HepG2 (cell line): ENCODE results near the gene PIGA. TPM values are rescaled to one million over a fixed set of nuclear protein-coding genes. Genes with fewer than 3 reads are reported as not detected.
A peak's percentile ranks its signal among the peaks of the same experiment; 100 is the strongest.

ENCODE experiments used
- ATAC-seq: fragments of 200-7000 bp; cut with Tn5 transposase; 3 replicates; pipeline ENCODE4 v1.9.1; 2020; ENCODE audit warnings: mild to moderate bottlenecking, moderate library complexity
- BruUV-seq: library from RNA; stranded (reverse); fragments of 400-500 nt; replicated peaks from 2 replicates; lab custom pipeline; 2021; lab: Mats Ljungman, UMichigan
- CTCF ChIA-PET: fragments of 300-600 bp; formaldehyde crosslinking; extraction: SDS; loops from one replicate; lab custom pipeline; 2021; ENCODE audit warnings: low total read pairs, inconsistent platforms, low intra/inter-chr PET ratio; lab: Yijun Ruan, JAX
- POLR2A ChIA-PET: fragments of 350-600 bp; sonication (Branson Sonifier 250); formaldehyde crosslinking; loops from one replicate; lab custom pipeline; 2020; ENCODE audit warnings: antibody characterized with exemption, inconsistent platforms; lab: Yijun Ruan, JAX
- DNase-seq: peaks from one replicate; pipeline ENCODE4 v3.0.0-alpha.2; 2015; ENCODE audit warnings: low spot score
- FAIRE-seq: peaks from 3 replicates; lab custom pipeline; 2011; peaks lifted over from hg19 to GRCh38; lab: Jason Lieb, UNC
- H2AFZ ChIP-seq: one replicate; pipeline ENCODE4 v1.6.1; 2011; ENCODE audit warnings: low read length, inconsistent platforms
- H3K27ac ChIP-seq: fragments of 300-600 bp; 3 replicates; pipeline ENCODE4 v1.8.0; 2011; ENCODE audit warnings: mixed run types, mild to moderate bottlenecking, mixed read lengths, low read length, inconsistent platforms; ENCODE audit not compliant: insufficient read depth; ENCODE audit errors: extremely low read length
- H3K27me3 ChIP-seq, 2 experiments: fragments of 200-600 bp in 1 of 2; 2 replicates in 1 of 2; 3 replicates in 1 of 2; pipeline versions ENCODE4 v1.6.0 to v1.8.0; 2011; ENCODE audit warnings: low read length in 2 of 2, mild to moderate bottlenecking in 2 of 2, moderate library complexity in 2 of 2, inconsistent platforms in 1 of 2; ENCODE audit not compliant: insufficient read depth in 2 of 2, control insufficient read depth in 1 of 2
- H3K36me3 ChIP-seq, 2 experiments: fragments of 200-600 bp in 1 of 2; replicated peaks in 1 of 2; 2 replicates in 1 of 2; 3 replicates in 1 of 2; pipeline versions ENCODE4 v1.5.1 to v1.8.0; 2011; ENCODE audit warnings: low read length in 2 of 2, inconsistent platforms in 1 of 2; ENCODE audit not compliant: insufficient read depth in 2 of 2, control insufficient read depth in 1 of 2
- H3K4me1 ChIP-seq: 2 replicates; pipeline ENCODE4 v1.5.1; 2012; ENCODE audit warnings: low read length, inconsistent platforms; ENCODE audit not compliant: insufficient read depth
- H3K4me2 ChIP-seq: 2 replicates; pipeline ENCODE4 v1.6.0; 2011; ENCODE audit warnings: low read depth, low read length, inconsistent platforms
- H3K4me3 ChIP-seq, 3 experiments: fragments of 200-600 bp in 1 of 3; sonication (generic), shearing (Covaris generic) in 1 of 3; replicated peaks in 1 of 3; 2 replicates each; pipeline ENCODE4 v1.5.1; 2011 to 2016; ENCODE audit warnings: low read length in 3 of 3, inconsistent platforms in 2 of 3, low read depth in 2 of 3, mild to moderate bottlenecking in 2 of 3, control low read depth in 1 of 3, mixed read lengths in 1 of 3; ENCODE audit not compliant: insufficient read depth in 1 of 3
- H3K79me2 ChIP-seq: one replicate; pipeline ENCODE4 v1.6.1; 2011; ENCODE audit warnings: low read length, inconsistent platforms; ENCODE audit not compliant: insufficient read depth
- H3K9ac ChIP-seq: 2 replicates; pipeline ENCODE4 v1.6.0; 2011; ENCODE audit warnings: mild to moderate bottlenecking, low read depth, low read length, inconsistent platforms; ENCODE audit not compliant: insufficient read depth
- H3K9me3 ChIP-seq: 2 replicates; pipeline ENCODE4 v1.5.1; 2012; ENCODE audit warnings: mild to moderate bottlenecking, low read length
- H4K20me1 ChIP-seq: 2 replicates; pipeline ENCODE4 v1.6.0; 2011; ENCODE audit warnings: inconsistent platforms, mild to moderate bottlenecking, low read length, moderate library complexity; ENCODE audit not compliant: insufficient read depth
- ARNTL ChIP-seq: sonication (generic); formaldehyde crosslinking; IDR thresholded peaks from 2 replicates; pipeline ENCODE4 v1.4.0; 2020; ENCODE audit warnings: mild to moderate bottlenecking, missing genetic modification reagents
- PLSCR1 ChIP-seq: sonication (generic); formaldehyde crosslinking; IDR thresholded peaks from 2 replicates; pipeline ENCODE4 v1.5.0; 2020; ENCODE audit warnings: missing genetic modification reagents, mild to moderate bottlenecking, borderline replicate concordance
- SYNCRIP ChIP-seq: fragments of 200-400 bp; formaldehyde crosslinking; IDR thresholded peaks from 2 replicates; pipeline ENCODE4 v1.6.1; 2018; ENCODE audit warnings: mild to moderate bottlenecking, low read depth, low read length; ENCODE audit not compliant: insufficient read depth
- ZBTB49 ChIP-seq: sonication (generic); formaldehyde crosslinking; IDR thresholded peaks from 2 replicates; pipeline ENCODE4 v1.4.0; 2020; ENCODE audit warnings: missing genetic modification reagents, borderline replicate concordance
- ZFP62 ChIP-seq: sonication (generic); formaldehyde crosslinking; IDR thresholded peaks from 2 replicates; pipeline ENCODE4 v1.4.0; 2020; ENCODE audit warnings: missing genetic modification reagents
- ZNF670 ChIP-seq: sonication (generic); formaldehyde crosslinking; IDR thresholded peaks from 2 replicates; pipeline ENCODE4 v1.8.0; 2022; ENCODE audit warnings: mild to moderate bottlenecking, missing genetic modification reagents, borderline replicate concordance
- WGBS: methylation state at CpG from one replicate; pipeline ENCODE4 v1.1.6; 2017; ENCODE audit warnings: low lambda C conversion rate; 5-methylcytosine and 5-hydroxymethylcytosine counted together
- in situ Hi-C: cut with HindIII; loops from 2 replicates; pipeline ENCODE4 v1.10.0; 2017; ENCODE audit warnings: low pct_unique_long_range_greater_than_20kb; ENCODE audit not compliant: extremely low pct_ligation_motif_present
- intact Hi-C: fragments of 100-400 bp; cut with micrococcal nuclease; formaldehyde crosslinking; loops from one replicate; pipeline ENCODE4 v1.10.0; 2022; ENCODE audit not compliant: unreplicated experiment
- polyA plus RNA-seq, 8 experiments: library from polyadenylated mRNA; depleted of rRNA in 3 of 8; stranded (reverse) in 7 of 8; unstranded in 1 of 8; fragments of >200 nt; fragmentation: Illumina TruSeq in 4 of 8; extraction: Trizol in 4 of 8; gene quantifications; 2 replicates each; pipeline versions ENCODE4 v1.2.1 to v1.2.3, GENCODE V29; 2011 to 2016; ENCODE audit warnings: low read depth in 4 of 8, missing spikeins in 1 of 8, mixed read lengths in 1 of 8; ENCODE audit not compliant: insufficient read depth in 1 of 8
- total RNA-seq, 5 experiments: library from RNA; depleted of rRNA; stranded (reverse); fragments of >200 nt; fragmentation: Illumina TruSeq; extraction: Trizol; gene quantifications; 2 replicates each; pipeline ENCODE4 v1.2.3, GENCODE V29; 2016; ENCODE audit warnings: low read depth in 1 of 5
- TF ChIP-seq, protein P1 (sequence below): sonication (generic); formaldehyde crosslinking; IDR thresholded peaks from 2 replicates; pipeline ENCODE4 v1.4.0; 2020; ENCODE audit warnings: missing genetic modification reagents, borderline replicate concordance
- TF ChIP-seq, protein P2 (sequence below): sonication (generic); formaldehyde crosslinking; IDR thresholded peaks from 2 replicates; pipeline ENCODE4 v1.4.0; 2020; ENCODE audit warnings: mild to moderate bottlenecking, missing genetic modification reagents, borderline replicate concordance
- TF ChIP-seq, protein P3 (sequence below): sonication (generic); formaldehyde crosslinking; IDR thresholded peaks from 2 replicates; pipeline ENCODE4 v1.8.0; 2022; ENCODE audit warnings: missing genetic modification reagents, low read depth, mild to moderate bottlenecking, borderline replicate concordance

Gene PIGA
- total and polyA plus RNA-seq, 2 of the 13 experiments (the other 11 are each of a cell fraction or from before 2014, with no cell fraction given): 6.0 to 13.0 TPM

DNA sequence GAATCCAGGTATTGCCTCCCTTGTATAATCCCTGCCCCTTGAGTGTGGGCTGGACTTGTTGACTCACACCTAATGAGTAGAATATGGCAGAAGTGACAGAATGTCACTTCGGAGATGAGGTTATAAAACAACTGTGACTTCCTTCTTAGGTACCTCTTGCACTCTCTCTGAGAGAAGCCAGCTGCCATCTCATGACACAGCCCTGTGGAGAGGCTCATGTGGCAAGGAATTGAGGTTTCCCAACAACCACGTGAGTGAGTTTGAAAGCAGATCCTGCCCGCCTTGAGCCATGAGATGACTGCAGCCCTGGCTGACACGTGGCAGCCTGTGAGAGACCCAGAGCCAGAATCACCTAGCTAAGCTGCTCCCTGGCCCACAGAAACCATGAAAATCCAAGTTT, 33.4 kb downstream of the PIGA start:
- ATAC-seq (peak; percentile 35; the same call in 1 of the 3 replicates), DNase-seq (no peak), FAIRE-seq (no peak)
- H4K20me1 ChIP-seq: no peaks in the 10 kb centered on the region
- H3K4me2 ChIP-seq: no peak overlapping the region
- H3K4me1 ChIP-seq: peaks cover 28% of the 10 kb centered on the region; the same call in 1 of the 2 replicates
- no peaks in the 10 kb centered on the region for H3K9me3 ChIP-seq
- WGBS: no CpG with 5 or more reads among the region's 4 CpGs
- POLR2A ChIA-PET: interaction anchor here (1.4 kb wide), 1 partner anchor 32 kb away, joined by 4 read pairs; the partner anchor contains the start of gene ASB9
- H3K36me3 ChIP-seq: no peaks in the 10 kb centered on the region
- intact Hi-C loops (no loop called here), in situ Hi-C loops (no loop called here)
- no peak overlapping the region for H2AFZ ChIP-seq
- H3K27me3 ChIP-seq: no peaks in the 10 kb centered on the region
- no peak overlapping the region for H3K4me3 ChIP-seq
- no peak overlapping the region for H3K27ac ChIP-seq
- CTCF ChIA-PET: no interaction called here
- H3K79me2 ChIP-seq: no peaks in the 10 kb centered on the region
- no TSS peak for BruUV-seq
- no peak overlapping the region for H3K9ac ChIP-seq
- no peak for TF ChIP-seq ZBTB49
- no peak for TF ChIP-seq ARNTL (CRISPR knock-in tag)
- TF ChIP-seq, protein P1, sequence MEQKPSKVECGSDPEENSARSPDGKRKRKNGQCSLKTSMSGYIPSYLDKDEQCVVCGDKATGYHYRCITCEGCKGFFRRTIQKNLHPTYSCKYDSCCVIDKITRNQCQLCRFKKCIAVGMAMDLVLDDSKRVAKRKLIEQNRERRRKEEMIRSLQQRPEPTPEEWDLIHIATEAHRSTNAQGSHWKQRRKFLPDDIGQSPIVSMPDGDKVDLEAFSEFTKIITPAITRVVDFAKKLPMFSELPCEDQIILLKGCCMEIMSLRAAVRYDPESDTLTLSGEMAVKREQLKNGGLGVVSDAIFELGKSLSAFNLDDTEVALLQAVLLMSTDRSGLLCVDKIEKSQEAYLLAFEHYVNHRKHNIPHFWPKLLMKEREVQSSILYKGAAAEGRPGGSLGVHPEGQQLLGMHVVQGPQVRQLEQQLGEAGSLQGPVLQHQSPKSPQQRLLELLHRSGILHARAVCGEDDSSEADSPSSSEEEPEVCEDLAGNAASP (CRISPR knock-in tag): no peak
- TF ChIP-seq SYNCRIP: no peak
- no peak for TF ChIP-seq ZNF670 (CRISPR knock-in tag)
- TF ChIP-seq, protein P2, sequence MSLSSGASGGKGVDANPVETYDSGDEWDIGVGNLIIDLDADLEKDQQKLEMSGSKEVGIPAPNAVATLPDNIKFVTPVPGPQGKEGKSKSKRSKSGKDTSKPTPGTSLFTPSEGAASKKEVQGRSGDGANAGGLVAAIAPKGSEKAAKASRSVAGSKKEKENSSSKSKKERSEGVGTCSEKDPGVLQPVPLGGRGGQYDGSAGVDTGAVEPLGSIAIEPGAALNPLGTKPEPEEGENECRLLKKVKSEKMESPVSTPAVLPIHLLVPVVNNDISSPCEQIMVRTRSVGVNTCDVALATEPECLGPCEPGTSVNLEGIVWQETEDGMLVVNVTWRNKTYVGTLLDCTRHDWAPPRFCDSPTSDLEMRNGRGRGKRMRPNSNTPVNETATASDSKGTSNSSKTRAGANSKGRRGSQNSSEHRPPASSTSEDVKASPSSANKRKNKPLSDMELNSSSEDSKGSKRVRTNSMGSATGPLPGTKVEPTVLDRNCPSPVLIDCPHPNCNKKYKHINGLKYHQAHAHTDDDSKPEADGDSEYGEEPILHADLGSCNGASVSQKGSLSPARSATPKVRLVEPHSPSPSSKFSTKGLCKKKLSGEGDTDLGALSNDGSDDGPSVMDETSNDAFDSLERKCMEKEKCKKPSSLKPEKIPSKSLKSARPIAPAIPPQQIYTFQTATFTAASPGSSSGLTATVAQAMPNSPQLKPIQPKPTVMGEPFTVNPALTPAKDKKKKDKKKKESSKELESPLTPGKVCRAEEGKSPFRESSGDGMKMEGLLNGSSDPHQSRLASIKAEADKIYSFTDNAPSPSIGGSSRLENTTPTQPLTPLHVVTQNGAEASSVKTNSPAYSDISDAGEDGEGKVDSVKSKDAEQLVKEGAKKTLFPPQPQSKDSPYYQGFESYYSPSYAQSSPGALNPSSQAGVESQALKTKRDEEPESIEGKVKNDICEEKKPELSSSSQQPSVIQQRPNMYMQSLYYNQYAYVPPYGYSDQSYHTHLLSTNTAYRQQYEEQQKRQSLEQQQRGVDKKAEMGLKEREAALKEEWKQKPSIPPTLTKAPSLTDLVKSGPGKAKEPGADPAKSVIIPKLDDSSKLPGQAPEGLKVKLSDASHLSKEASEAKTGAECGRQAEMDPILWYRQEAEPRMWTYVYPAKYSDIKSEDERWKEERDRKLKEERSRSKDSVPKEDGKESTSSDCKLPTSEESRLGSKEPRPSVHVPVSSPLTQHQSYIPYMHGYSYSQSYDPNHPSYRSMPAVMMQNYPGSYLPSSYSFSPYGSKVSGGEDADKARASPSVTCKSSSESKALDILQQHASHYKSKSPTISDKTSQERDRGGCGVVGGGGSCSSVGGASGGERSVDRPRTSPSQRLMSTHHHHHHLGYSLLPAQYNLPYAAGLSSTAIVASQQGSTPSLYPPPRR: no peak
- no peak for TF ChIP-seq PLSCR1 (CRISPR knock-in tag)
- TF ChIP-seq, protein P3, sequence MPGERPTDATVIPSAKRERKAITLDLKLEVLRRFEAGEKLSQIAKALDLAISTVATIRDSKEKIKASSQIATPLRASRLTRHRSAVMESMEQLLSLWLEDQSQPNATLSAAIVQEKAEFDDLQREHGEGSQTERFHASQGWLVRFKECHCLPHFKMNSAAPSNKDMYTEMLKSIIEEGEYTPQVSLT (CRISPR knock-in tag): no peak
- TF ChIP-seq ZFP62 (CRISPR knock-in tag): no peak
